GM23248 (cell line): ENCODE results near the gene TCF7L2. TPM values are rescaled to one million over a fixed set of nuclear protein-coding genes. Genes with fewer than 3 reads are reported as not detected.

Experiments
- DNase-seq: peaks from one replicate; pipeline ENCODE4 v3.0.0-alpha.2; 2015
- H2AFZ ChIP-seq: fragments of 200-600 bp; sonication (generic); 2 replicates; pipeline ENCODE4 v1.6.1; 2016; ENCODE audit warnings: antibody characterized with exemption
- H3F3A ChIP-seq: fragments of 200-600 bp; sonication (generic); 2 replicates; pipeline ENCODE4 v1.6.1; 2016; ENCODE audit warnings: mild to moderate bottlenecking, antibody characterized with exemption, mixed run types; ENCODE audit not compliant: insufficient read depth
- H3K27ac ChIP-seq: fragments of 200-600 bp; sonication (generic); 2 replicates; pipeline ENCODE4 v1.5.1; 2016; ENCODE audit warnings: mild to moderate bottlenecking
- H3K27me3 ChIP-seq: fragments of 200-600 bp; sonication (generic); replicated peaks from 2 replicates; pipeline ENCODE4 v1.6.1; 2016; ENCODE audit warnings: mild to moderate bottlenecking; ENCODE audit not compliant: insufficient read depth
- H3K36me3 ChIP-seq: fragments of 200-600 bp; sonication (generic); 2 replicates; pipeline ENCODE4 v1.6.1; 2016; ENCODE audit warnings: low read depth, mild to moderate bottlenecking
- H3K4me1 ChIP-seq: fragments of 200-600 bp; sonication (generic); 2 replicates; pipeline ENCODE4 v1.6.1; 2016; ENCODE audit warnings: mild to moderate bottlenecking; ENCODE audit not compliant: insufficient read depth
- H3K4me2 ChIP-seq: fragments of 200-600 bp; sonication (generic); one replicate; pipeline ENCODE4 v1.6.1; 2016; ENCODE audit warnings: mild to moderate bottlenecking; ENCODE audit not compliant: unreplicated experiment
- H3K4me3 ChIP-seq: fragments of 200-600 bp; sonication (generic); 2 replicates; pipeline ENCODE4 v1.5.1; 2016; ENCODE audit warnings: mild to moderate bottlenecking
- H3K79me2 ChIP-seq: fragments of 200-600 bp; sonication (generic); 2 replicates; pipeline ENCODE4 v1.6.1; 2016; ENCODE audit warnings: mild to moderate bottlenecking; ENCODE audit not compliant: insufficient read depth
- H3K9ac ChIP-seq: fragments of 200-600 bp; sonication (generic); 2 replicates; pipeline ENCODE4 v1.6.1; 2016; ENCODE audit warnings: mild to moderate bottlenecking
- H3K9me2 ChIP-seq: fragments of 200-600 bp; sonication (generic); 2 replicates; pipeline ENCODE4 v1.6.1; 2016; ENCODE audit warnings: mixed run types, mild to moderate bottlenecking, moderate library complexity; ENCODE audit not compliant: insufficient read depth
- H3K9me3 ChIP-seq: fragments of 200-600 bp; sonication (generic); one replicate; pipeline ENCODE4 v1.6.1; 2017; ENCODE audit warnings: low read depth
- H4K20me1 ChIP-seq: fragments of 200-600 bp; sonication (generic); 2 replicates; pipeline ENCODE4 v1.6.0; 2016; ENCODE audit not compliant: insufficient read depth
- EZH2 ChIP-seq: fragments of 200-600 bp; sonication (generic); IDR thresholded peaks from 2 replicates; pipeline ENCODE4 v1.6.1; 2018; ENCODE audit warnings: antibody characterized with exemption, mild to moderate bottlenecking; ENCODE audit not compliant: insufficient read depth, poor library complexity, severe bottlenecking
- EZH2phosphoT487 ChIP-seq: fragments of 200-600 bp; sonication (generic); IDR thresholded peaks from 2 replicates; pipeline ENCODE4 v1.6.1; 2018; ENCODE audit warnings: antibody characterized with exemption, moderate library complexity, mild to moderate bottlenecking, low read depth; ENCODE audit not compliant: insufficient read depth
- WGBS, 2 experiments: methylation state at CpG; one replicate each; pipeline ENCODE4 v1.1.6; 2015 to 2017; ENCODE audit warnings: low lambda C conversion rate in 2 of 2, low coverage in 1 of 2; ENCODE audit errors: missing lambda C conversion rate in 2 of 2; 5-methylcytosine and 5-hydroxymethylcytosine counted together
- in situ Hi-C: fragments of 300-500 bp; cut with MboI; formaldehyde crosslinking; loops from 2 replicates; pipeline ENCODE4 v1.15.0; 2020
- polyA plus RNA-seq: library from polyadenylated mRNA; unstranded; fragments of >200 nt; fragmentation: Nextera tagmentation; extraction: Ambion mirVana; gene quantifications from 2 replicates; pipeline ENCODE4 v1.2.1, GENCODE V29; 2016
- total RNA-seq: library from RNA; depleted of rRNA; stranded (reverse); fragments of >200 nt; shearing (Covaris generic); gene quantifications from 2 replicates; pipeline ENCODE4 v1.2.3, GENCODE V29; 2014

The TCF7L2 gene
- total and polyA plus RNA-seq, 2 experiments from 2014 or later = 6.2 to 19.3 TPM

DNA sequence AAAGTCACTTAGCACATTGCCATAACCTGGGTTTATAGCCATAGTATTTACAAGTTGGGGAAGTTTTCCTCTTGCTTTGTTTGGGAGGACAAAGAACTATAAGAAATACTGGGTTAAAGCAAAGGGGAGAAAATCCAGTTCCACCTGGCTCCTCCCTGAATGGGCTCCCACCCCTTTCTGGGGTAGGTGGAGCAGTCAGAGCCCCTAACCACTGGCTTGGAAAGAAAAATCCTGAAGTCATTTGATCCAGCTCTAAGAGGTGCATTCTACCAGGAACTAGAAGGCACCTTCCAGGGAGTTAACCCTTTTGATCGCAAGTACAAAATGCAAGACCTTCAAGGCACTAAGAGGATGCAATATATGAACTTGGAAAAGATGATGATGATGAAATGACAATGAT is 31.3 kb upstream of the TCF7L2 start:
- no peaks in the 10 kb centered on the region for H3K9me3 ChIP-seq
- no peak overlapping the region for H3K9ac ChIP-seq
- WGBS, 2 experiments = 44 to 57% methylated on average over 1 of the region's 1 CpG
- H4K20me1 ChIP-seq = no peaks in the 10 kb centered on the region
- no peaks in the 10 kb centered on the region for H3K9me2 ChIP-seq
- no peaks in the 10 kb centered on the region for H3K27me3 ChIP-seq
- no peak overlapping the region for H2AFZ ChIP-seq
- H3K36me3 ChIP-seq = no peaks in the 10 kb centered on the region
- H3K79me2 ChIP-seq = no peaks in the 10 kb centered on the region
- H3K4me3 ChIP-seq = no peak overlapping the region
- no peak for DNase-seq
- H3K4me1 ChIP-seq = peaks cover 17% of the 10 kb centered on the region
- TF ChIP-seq EZH2phosphoT487 (no peak), EZH2 (no peak)
- H3F3A ChIP-seq = peaks cover 17% of the 10 kb centered on the region
- no peak overlapping the region for H3K27ac ChIP-seq
- in situ Hi-C loops = no loop called here
- no peak overlapping the region for H3K4me2 ChIP-seq

GRCh38 chr10:112919721-112920120 is 30.3 kb upstream of the TCF7L2 start:
- Histone ChIP-seq H3K4me3 (no peak overlapping the region), H3K27ac (no peak overlapping the region), H3K27me3 (no peaks in the 10 kb centered on the region), H3K9me3 (no peaks in the 10 kb centered on the region), H3K79me2 (no peaks in the 10 kb centered on the region), H4K20me1 (no peaks in the 10 kb centered on the region), H3K4me2 (peak overlapping the region; percentile 11), H3K9me2 (no peaks in the 10 kb centered on the region), H3K9ac (no peak overlapping the region), H3K36me3 (no peaks in the 10 kb centered on the region), H3F3A (peaks cover 7% of the 10 kb centered on the region; the same call in 1 of the 2 replicates), H2AFZ (no peak overlapping the region), H3K4me1 (peaks cover 13% of the 10 kb centered on the region)
- 24 to 28% methylated on average over 7 of the region's 7 CpGs for whole genome bisulfite sequencing, 2 experiments
- no peak for TF ChIP-seq EZH2phosphoT487
- TF ChIP-seq EZH2 = no peak
- in situ Hi-C loops = no loop called here
- DNase-seq = peak; percentile 90

GRCh38 chr10:112926906-112927688 is 22.9 kb upstream of the TCF7L2 start:
- no peaks in the 10 kb centered on the region for H3K9me2 ChIP-seq
- no peak overlapping the region for H3K4me2 ChIP-seq
- H3F3A ChIP-seq = no peaks in the 10 kb centered on the region
- in situ Hi-C loops = no loop called here
- H3K9me3 ChIP-seq = no peaks in the 10 kb centered on the region
- no peaks in the 10 kb centered on the region for H3K27me3 ChIP-seq
- TF ChIP-seq EZH2phosphoT487 (no peak), EZH2 (no peak)
- H3K79me2 ChIP-seq = no peaks in the 10 kb centered on the region
- no peak overlapping the region for H3K27ac ChIP-seq
- no peak overlapping the region for H3K9ac ChIP-seq
- WGBS, 2 experiments = 86 to 91% methylated on average over 5 of the region's 5 CpGs
- no peaks in the 10 kb centered on the region for H3K36me3 ChIP-seq
- no peaks in the 10 kb centered on the region for H3K4me1 ChIP-seq
- H3K4me3 ChIP-seq = no peak overlapping the region
- DNase-seq = no peak
- H2AFZ ChIP-seq = no peak overlapping the region
- H4K20me1 ChIP-seq = no peaks in the 10 kb centered on the region

- Histone ChIP-seq H3K9me2 (no peaks in the 10 kb centered on the region), H3K79me2 (no peaks in the 10 kb centered on the region), H3K9ac (no peak overlapping the region), H3K9me3 (no peaks in the 10 kb centered on the region), H4K20me1 (no peaks in the 10 kb centered on the region), H3K4me3 (no peak overlapping the region), H3K4me2 (no peak overlapping the region), H3K27ac (no peak overlapping the region), H3K27me3 (no peaks in the 10 kb centered on the region), H3F3A (no peaks in the 10 kb centered on the region), H3K4me1 (no peaks in the 10 kb centered on the region), H2AFZ (no peak overlapping the region), H3K36me3 (no peaks in the 10 kb centered on the region)
- TF ChIP-seq EZH2phosphoT487 = no peak
- no peak for TF ChIP-seq EZH2
- in situ Hi-C loops = no loop called here
- WGBS, 2 experiments = 60 to 68% methylated on average over 2 of the region's 2 CpGs
- no peak for DNase-seq
These were observed 22.1 kb upstream of the TCF7L2 start for GRCh38 chr10:112927980-112928379.
